ENCODE results near the gene TNNI2.

TNNI2 gene

GRCh38 chr11:1876361-1877063 is 37.7 kb downstream of the TNNI2 start:
- Histone ChIP-seq H3K27me3 (no peaks in the 10 kb centered on the region), H3K27ac (peak overlapping the region; percentile 52), H3K9me3 (no peaks in the 10 kb centered on the region), H3K36me3 (peaks cover 85% of the 10 kb centered on the region), H3K4me1 (ENCODE audit: control insufficient read depth in 1 of 2, insufficient read depth in 1 of 2, low read depth in 1 of 2, low read length in 1 of 2) (peaks cover 37 to 93% of the 10 kb centered on the region in 2 experiments), H3K4me3 (ENCODE audit: low read depth in 1 of 2, low read length in 1 of 2) (no peak overlapping the region)
- TF ChIP-seq CTCF (IDR thresholded peaks at IDR 0.05): no peak

- no peak for TF ChIP-seq CTCF (IDR thresholded peaks at IDR 0.05)
- Histone ChIP-seq H3K4me1 (ENCODE audit: control insufficient read depth in 1 of 2, insufficient read depth in 1 of 2, low read depth in 1 of 2, low read length in 1 of 2) (peaks cover 45 to 93% of the 10 kb centered on the region in 2 experiments), H3K27ac (no peak overlapping the region), H3K4me3 (ENCODE audit: low read depth in 1 of 2, low read length in 1 of 2) (no peak overlapping the region), H3K36me3 (peaks cover 88% of the 10 kb centered on the region), H3K9me3 (no peaks in the 10 kb centered on the region), H3K27me3 (no peaks in the 10 kb centered on the region)
These were observed 38.7 kb downstream of the TNNI2 start for GRCh38 chr11:1877211-1878136.

GRCh38 chr11:1878137-1879031 is 39.6 kb downstream of the TNNI2 start:
- Histone ChIP-seq H3K4me3 (ENCODE audit: low read depth in 1 of 2, low read length in 1 of 2) (no peak overlapping the region), H3K9me3 (no peaks in the 10 kb centered on the region), H3K27ac (peak overlapping the region; percentile 23), H3K27me3 (no peaks in the 10 kb centered on the region), H3K4me1 (ENCODE audit: control insufficient read depth in 1 of 2, insufficient read depth in 1 of 2, low read depth in 1 of 2, low read length in 1 of 2) (peaks cover 45 to 85% of the 10 kb centered on the region in 2 experiments), H3K36me3 (peaks cover 90% of the 10 kb centered on the region)
- no peak for TF ChIP-seq CTCF (IDR thresholded peaks at IDR 0.05)

GRCh38 chr11:1879342-1879940 is 40.7 kb downstream of the TNNI2 start:
- TF ChIP-seq CTCF (IDR thresholded peaks at IDR 0.05): no peak
- Histone ChIP-seq H3K4me3 (ENCODE audit: low read depth in 1 of 2, low read length in 1 of 2) (no peak overlapping the region), H3K27ac (peak overlapping the region; percentile 64), H3K4me1 (ENCODE audit: control insufficient read depth in 1 of 2, insufficient read depth in 1 of 2, low read depth in 1 of 2, low read length in 1 of 2) (peaks cover 45 to 80% of the 10 kb centered on the region in 2 experiments), H3K36me3 (peaks cover 98% of the 10 kb centered on the region), H3K9me3 (no peaks in the 10 kb centered on the region), H3K27me3 (no peaks in the 10 kb centered on the region)

Data from neutrophil (primary cell).